ENCODE data around the gene FCAMR.

Gene FCAMR

GRCh38 chr1:206952171-206952570 lies 18.1 kb downstream of the FCAMR start (continued):
- TF ChIP-seq ZBTB10 (tag by site-specific recombination; IDR thresholded peaks at IDR 0.05): no peak
- no peak for TF ChIP-seq ZNF777 (tag by site-specific recombination; IDR thresholded peaks at IDR 0.05; ENCODE audit: borderline replicate concordance)
- TF ChIP-seq ZNF114 (tag by site-specific recombination; IDR thresholded peaks at IDR 0.05): no peak
- TF ChIP-seq SP7 (tag by site-specific recombination; IDR thresholded peaks at IDR 0.05): no peak
- no peak for TF ChIP-seq ZNF561 (tag by site-specific recombination; IDR thresholded peaks at IDR 0.05; ENCODE audit: borderline replicate concordance)
- TF ChIP-seq, protein P1, sequence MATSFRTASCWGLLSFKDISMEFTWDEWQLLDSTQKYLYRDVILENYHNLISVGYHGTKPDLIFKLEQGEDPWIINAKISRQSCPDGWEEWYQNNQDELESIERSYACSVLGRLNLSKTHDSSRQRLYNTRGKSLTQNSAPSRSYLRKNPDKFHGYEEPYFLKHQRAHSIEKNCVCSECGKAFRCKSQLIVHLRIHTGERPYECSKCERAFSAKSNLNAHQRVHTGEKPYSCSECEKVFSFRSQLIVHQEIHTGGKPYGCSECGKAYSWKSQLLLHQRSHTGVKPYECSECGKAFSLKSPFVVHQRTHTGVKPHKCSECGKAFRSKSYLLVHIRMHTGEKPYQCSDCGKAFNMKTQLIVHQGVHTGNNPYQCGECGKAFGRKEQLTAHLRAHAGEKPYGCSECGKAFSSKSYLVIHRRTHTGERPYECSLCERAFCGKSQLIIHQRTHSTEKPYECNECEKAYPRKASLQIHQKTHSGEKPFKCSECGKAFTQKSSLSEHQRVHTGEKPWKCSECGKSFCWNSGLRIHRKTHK (tag by site-specific recombination; IDR thresholded peaks at IDR 0.05): no peak

GRCh38 chr1:206951318-206952100 lies 18.8 kb downstream of the FCAMR start:
- no peaks in the 10 kb centered on the region for H3K36me3 ChIP-seq (ENCODE audit: control insufficient read depth in 2 of 2, insufficient read depth in 1 of 2, low read length in 2 of 2)
- H3K4me1 ChIP-seq (ENCODE audit: control insufficient read depth, insufficient read depth, low read length): no peaks in the 10 kb centered on the region
- TF ChIP-seq IKZF3 (tag by site-specific recombination; IDR thresholded peaks at IDR 0.05) (no peak), ZNF660 (tag by site-specific recombination; IDR thresholded peaks at IDR 0.05) (no peak), HOXC10 (CRISPR knock-in tag; IDR thresholded peaks at IDR 0.05) (no peak), SCRT1 (tag by site-specific recombination; IDR thresholded peaks at IDR 0.05; ENCODE audit: borderline replicate concordance) (no peak), ZNF513 (tag by site-specific recombination; IDR thresholded peaks at IDR 0.05) (no peak), ZNF24 (tag by site-specific recombination; IDR thresholded peaks at IDR 0.05) (no peak), INSM2 (tag by site-specific recombination; IDR thresholded peaks at IDR 0.05) (no peak), ZNF19 (tag by site-specific recombination; IDR thresholded peaks at IDR 0.05; ENCODE audit: low read depth) (no peak), ZNF112 (tag by site-specific recombination; IDR thresholded peaks at IDR 0.05) (no peak), ZNF654 (tag by site-specific recombination; IDR thresholded peaks at IDR 0.05; ENCODE audit: low read depth) (no peak), ZFP37 (tag by site-specific recombination; IDR thresholded peaks at IDR 0.05) (no peak), ZNF239 (tag by site-specific recombination; IDR thresholded peaks at IDR 0.05) (no peak), ZNF585B (tag by site-specific recombination; IDR thresholded peaks at IDR 0.05) (no peak), ZNF639 (tag by site-specific recombination; IDR thresholded peaks at IDR 0.05) (no peak), BCL11B (tag by site-specific recombination; IDR thresholded peaks at IDR 0.05; ENCODE audit: low read depth) (no peak), ZNF121 (tag by site-specific recombination; IDR thresholded peaks at IDR 0.05) (no peak)
- TF ChIP-seq, protein P2, sequence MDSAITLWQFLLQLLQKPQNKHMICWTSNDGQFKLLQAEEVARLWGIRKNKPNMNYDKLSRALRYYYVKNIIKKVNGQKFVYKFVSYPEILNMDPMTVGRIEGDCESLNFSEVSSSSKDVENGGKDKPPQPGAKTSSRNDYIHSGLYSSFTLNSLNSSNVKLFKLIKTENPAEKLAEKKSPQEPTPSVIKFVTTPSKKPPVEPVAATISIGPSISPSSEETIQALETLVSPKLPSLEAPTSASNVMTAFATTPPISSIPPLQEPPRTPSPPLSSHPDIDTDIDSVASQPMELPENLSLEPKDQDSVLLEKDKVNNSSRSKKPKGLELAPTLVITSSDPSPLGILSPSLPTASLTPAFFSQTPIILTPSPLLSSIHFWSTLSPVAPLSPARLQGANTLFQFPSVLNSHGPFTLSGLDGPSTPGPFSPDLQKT (IDR thresholded peaks at IDR 0.05; ENCODE audit: borderline replicate concordance, low read depth, low read length): no peak
- TF ChIP-seq, protein P3, sequence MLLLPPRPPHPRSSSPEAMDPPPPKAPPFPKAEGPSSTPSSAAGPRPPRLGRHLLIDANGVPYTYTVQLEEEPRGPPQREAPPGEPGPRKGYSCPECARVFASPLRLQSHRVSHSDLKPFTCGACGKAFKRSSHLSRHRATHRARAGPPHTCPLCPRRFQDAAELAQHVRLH (tag by site-specific recombination; IDR thresholded peaks at IDR 0.05): no peak
- ChIA-PET CTCF (interaction anchor here (1.2 to 2.8 kb wide), 4 partner anchors 16 to 40 kb away, joined by 3 to 13 read pairs (median 6); no protein-coding TSS in a partner anchor), POLR2A (interaction anchor here (0.7 kb wide), 1 partner anchor 263 kb away, joined by 7 read pairs; no protein-coding TSS in a partner anchor)
- H3K27ac ChIP-seq (ENCODE audit: extremely low read depth, low read depth, low read length): no peak overlapping the region
- H3K9me3 ChIP-seq (ENCODE audit: control insufficient read depth, insufficient read depth, low read depth, low read length): no peaks in the 10 kb centered on the region
- no peak overlapping the region for H3K4me3 ChIP-seq (ENCODE audit: low read depth, low read length)

Measured in HEK293 (cell line).